ENCODE measurements around the gene NDUFS7.

NDUFS7 gene

GRCh38 chr19:1401138-1401888, 17.6 kb downstream of the NDUFS7 start, which contains the start of gene GAMT:
GAMT (minus strand) TSS chr19:1401542; CDS start chr19:1401476, 66 bp downstream.
- peak; percentile 77 for DNase-seq (ENCODE audit: low spot score)

DNA sequence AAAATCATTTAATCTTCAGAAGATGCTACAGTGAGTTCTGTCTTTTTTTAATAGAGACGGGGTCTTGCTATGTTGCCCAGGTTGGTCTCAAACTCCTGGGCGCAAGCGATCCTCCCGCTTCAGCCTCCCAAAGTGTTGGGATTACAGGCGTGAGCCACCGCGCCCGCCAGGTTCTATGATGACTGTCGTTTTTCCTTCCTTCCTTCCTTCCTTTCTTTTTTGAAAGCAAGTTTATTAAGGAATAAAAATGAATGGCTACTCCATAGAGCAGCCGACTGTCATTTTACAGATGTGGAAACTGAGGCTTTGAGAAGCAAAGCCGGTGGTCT, 18.1 kb downstream of the NDUFS7 start:
- no peak for DNase-seq (ENCODE audit: low spot score)

GRCh38 chr19:1402411-1403070, 18.8 kb downstream of the NDUFS7 start:
- no peak for DNase-seq (ENCODE audit: low spot score)

DNA sequence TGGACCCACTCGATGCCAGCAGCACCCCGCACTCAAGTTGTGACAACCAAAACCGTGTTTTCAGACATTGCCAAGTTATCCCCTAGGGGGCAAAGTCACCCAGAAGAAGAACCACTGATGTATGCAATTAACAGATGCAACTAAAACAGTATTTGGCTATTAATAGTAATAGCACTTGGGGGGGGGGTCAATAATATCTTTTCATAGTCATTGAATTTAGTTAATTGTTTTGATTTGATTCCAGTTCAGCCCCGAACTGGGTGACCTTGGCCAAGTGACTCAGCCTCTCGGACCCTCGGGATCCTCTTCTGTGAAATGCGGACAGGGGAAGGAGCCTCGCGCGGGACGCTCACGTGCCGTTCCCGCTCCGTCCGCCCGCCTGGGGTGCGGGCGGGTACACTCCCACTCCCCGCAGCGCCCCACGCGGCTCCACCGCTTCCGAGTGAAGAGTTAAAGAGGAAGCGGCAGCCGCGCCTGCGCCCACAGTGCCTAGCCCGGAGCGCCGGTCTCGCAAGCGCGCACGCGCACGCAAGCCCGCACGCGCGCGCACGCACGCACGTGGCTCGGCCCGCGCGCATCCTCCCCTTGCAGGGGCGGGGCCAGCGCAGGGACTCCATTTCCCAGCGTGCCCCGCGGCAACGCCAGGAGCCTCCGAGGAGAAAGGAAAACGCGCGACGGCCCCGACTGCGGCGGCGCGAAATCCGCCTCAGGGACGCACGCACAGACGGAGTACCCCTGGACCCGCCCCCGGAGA, 23.2 kb downstream of the NDUFS7 start:
- peak; percentile 98 for DNase-seq (ENCODE audit: low spot score)

- no peak for DNase-seq (ENCODE audit: low spot score)
Observed at GRCh38 chr19:1407528-1408299, 24.0 kb downstream of the NDUFS7 start, which contains the start of gene DAZAP1. DAZAP1 (plus strand) TSS chr19:1407586; CDS start chr19:1407774, 188 bp downstream.

- DNase-seq (ENCODE audit: low spot score) = peak; percentile 63
Observed at GRCh38 chr19:1408300-1409203, 24.8 kb downstream of the NDUFS7 start.

- DNase-seq (ENCODE audit: low spot score) = no peak
Observed at GRCh38 chr19:1409204-1410005, 25.7 kb downstream of the NDUFS7 start.

DNA sequence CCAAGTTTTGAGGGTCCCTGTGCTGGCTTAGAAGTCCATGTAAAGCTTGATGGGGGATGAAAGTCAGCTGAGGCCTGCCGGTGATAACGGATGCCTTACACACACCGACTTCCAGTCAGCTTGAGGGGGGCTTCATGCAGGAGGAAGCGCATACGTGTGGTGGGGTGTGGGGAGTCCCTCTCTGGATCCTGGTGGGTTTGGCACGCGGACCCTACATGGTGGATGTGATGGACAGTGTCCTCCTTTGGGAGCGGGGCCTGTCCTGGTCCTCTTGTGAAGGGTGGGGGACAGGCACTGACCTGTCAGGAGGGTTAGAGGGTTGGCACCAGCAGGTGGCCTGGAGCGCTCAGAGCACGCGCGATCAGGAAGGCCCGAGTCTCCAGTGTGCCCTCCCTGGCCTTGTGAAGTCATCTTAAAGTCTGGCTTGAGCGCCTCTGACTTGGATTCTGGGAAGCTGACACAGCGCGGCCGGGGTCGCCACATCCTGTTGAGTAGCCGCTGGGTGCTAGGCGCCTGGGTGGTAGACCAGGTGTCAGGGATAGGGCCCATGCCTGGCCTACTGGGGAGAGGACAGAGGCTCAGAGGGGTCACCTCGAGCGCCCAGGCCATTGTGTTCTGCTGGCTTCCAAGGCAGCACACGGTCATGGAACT, 26.6 kb downstream of the NDUFS7 start:
- no peak for DNase-seq (ENCODE audit: low spot score)

- DNase-seq (ENCODE audit: low spot score) = no peak
Observed at GRCh38 chr19:1410789-1411188, 27.1 kb downstream of the NDUFS7 start.

- peak; percentile 59 for DNase-seq (ENCODE audit: low spot score)
Observed at GRCh38 chr19:1411255-1412191, 27.8 kb downstream of the NDUFS7 start.

- DNase-seq (ENCODE audit: low spot score) = no peak
Observed at GRCh38 chr19:1412323-1412923, 28.7 kb downstream of the NDUFS7 start.

DNA sequence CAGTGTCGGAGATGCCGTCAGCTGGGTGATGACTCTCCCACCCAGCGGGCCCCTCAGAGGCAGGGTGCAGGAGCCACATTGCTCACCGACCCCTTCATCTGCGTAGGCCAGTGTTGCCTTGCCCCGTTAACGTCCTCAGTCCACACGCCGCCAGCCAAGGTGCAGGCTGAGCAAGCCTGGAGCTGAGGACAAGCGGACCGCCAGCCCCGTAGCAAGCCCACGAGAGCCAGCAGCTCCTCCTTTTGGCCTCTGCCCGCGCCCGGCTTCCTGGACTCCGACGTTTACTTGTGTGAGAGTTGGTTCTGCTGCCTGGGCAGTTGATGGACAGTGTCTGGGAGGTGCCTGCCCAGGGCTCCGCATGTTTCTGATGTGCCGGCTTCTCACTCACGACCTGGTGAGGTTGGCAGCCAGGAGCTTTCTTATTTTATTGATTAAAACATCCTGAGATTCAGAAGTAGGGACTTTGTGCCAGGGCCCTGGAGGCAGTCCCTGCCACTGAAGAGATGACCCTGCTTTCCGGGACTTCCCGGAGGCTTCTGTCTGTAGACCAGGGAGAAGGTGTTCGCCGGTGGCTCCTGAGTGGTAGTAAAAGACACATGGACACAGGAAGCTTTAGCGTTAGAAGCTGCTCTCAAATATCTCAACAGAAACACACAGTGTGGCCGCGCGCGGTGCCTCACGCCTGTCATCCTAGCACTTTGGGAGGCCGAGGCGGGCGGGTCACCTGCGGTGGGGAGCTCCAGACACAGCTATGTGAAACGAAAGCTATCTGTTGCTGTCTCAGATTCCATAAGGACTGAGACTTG, 29.5 kb downstream of the NDUFS7 start:
- no peak for DNase-seq (ENCODE audit: low spot score)

GRCh38 chr19:1416014-1416841, 32.5 kb downstream of the NDUFS7 start:
- DNase-seq (ENCODE audit: low spot score) = peak; percentile 40

DNA sequence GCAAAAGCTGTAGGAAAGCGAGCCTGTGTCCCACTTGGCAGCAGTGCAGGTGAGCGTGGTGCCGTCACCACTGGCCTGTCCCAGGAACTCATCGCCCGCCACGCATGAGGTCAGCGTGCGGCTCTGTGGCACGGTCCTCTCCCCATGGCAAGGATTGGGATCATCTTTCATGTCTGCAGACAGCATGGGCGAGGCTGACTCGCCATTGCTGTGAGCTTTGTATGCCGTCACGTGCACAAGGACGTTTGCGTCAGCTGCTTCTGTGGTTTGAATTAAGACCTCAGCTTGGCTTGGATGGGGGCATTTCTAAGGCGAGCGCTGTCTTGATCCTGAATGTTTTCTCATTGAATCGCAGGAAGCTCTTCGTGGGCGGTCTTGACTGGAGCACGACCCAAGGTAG, 33.4 kb downstream of the NDUFS7 start:
- DNase-seq (ENCODE audit: low spot score) = no peak

- no peak for DNase-seq (ENCODE audit: low spot score)
Observed at GRCh38 chr19:1417681-1418495, 34.2 kb downstream of the NDUFS7 start.

GRCh38 chr19:1418496-1418775, 34.7 kb downstream of the NDUFS7 start:
- no peak for DNase-seq (ENCODE audit: low spot score)
